B cell (primary cell): ENCODE measurements around the gene KLK1. TPM values are rescaled to one million over a fixed set of nuclear protein-coding genes. Genes with fewer than 3 reads are reported as not detected.

Experiments
- ATAC-seq: fragments of 200-7000 bp; cut with Tn5 transposase; one replicate; pipeline ENCODE4 v1.10.0; 2021; ENCODE audit warnings: low read depth, mild to moderate bottlenecking, moderate number of reproducible peaks, moderate library complexity
- CTCF ChIA-PET: fragments of 350-600 bp; sonication (Branson Sonifier 250); formaldehyde crosslinking; loops from one replicate; lab custom pipeline; 2021; ENCODE audit warnings: antibody characterized with exemption, inconsistent platforms; lab: Charles Lee
- POLR2A ChIA-PET: fragments of 350-600 bp; sonication (Branson Sonifier 250); formaldehyde crosslinking; loops from one replicate; lab custom pipeline; 2021; ENCODE audit warnings: antibody characterized with exemption; lab: Charles Lee
- DNase-seq: peaks from one replicate; pipeline ENCODE4 v3.0.0; 2013
- H2AFZ ChIP-seq: 2 replicates; pipeline ENCODE4 v1.6.1; 2012; ENCODE audit warnings: mild to moderate bottlenecking, low read depth, low read length; ENCODE audit not compliant: insufficient read depth, poor library complexity, severe bottlenecking
- H3K27ac ChIP-seq, 2 donors: 1 replicate in 1 of 2; 2 replicates in 1 of 2; pipeline ENCODE4 v1.5.1; 2012 to 2013; ENCODE audit warnings: low read length in 2 of 2, mild to moderate bottlenecking in 2 of 2, moderate library complexity in 1 of 2
- H3K27me3 ChIP-seq, 4 experiments: fragments of 200-600 bp in 1 of 4; sonication (generic) in 1 of 4; replicated peaks in 1 of 4; 1 replicate in 2 of 4; 2 replicates in 2 of 4; pipeline versions ENCODE4 v1.6.1 to v1.7.0; 2013 to 2016; ENCODE audit warnings: low read length in 3 of 4, mild to moderate bottlenecking in 2 of 4, mixed read lengths in 1 of 4, moderate library complexity in 1 of 4; ENCODE audit not compliant: insufficient read depth in 4 of 4, control insufficient read depth in 3 of 4; ENCODE audit errors: control extremely low read depth in 1 of 4
- H3K36me3 ChIP-seq, 2 experiments: replicated peaks in 1 of 2; 1 replicate in 1 of 2; 2 replicates in 1 of 2; pipeline versions ENCODE4 v1.6.1 to v1.7.1; 2013; ENCODE audit warnings: low read length in 1 of 2; ENCODE audit not compliant: insufficient read depth in 2 of 2, control insufficient read depth in 1 of 2; ENCODE audit errors: control extremely low read depth in 1 of 2, extremely low read depth in 1 of 2
- H3K4me1 ChIP-seq, 2 donors: fragments of 200-600 bp in 1 of 2; sonication (generic) in 1 of 2; 1 replicate in 1 of 2; 2 replicates in 1 of 2; pipeline versions ENCODE4 v1.5.1 to v1.6.1; 2013 to 2017; ENCODE audit warnings: low read length in 2 of 2; ENCODE audit not compliant: control insufficient read depth in 2 of 2, insufficient read depth in 2 of 2
- H3K4me2 ChIP-seq: replicated peaks from 2 replicates; pipeline ENCODE3; 2012; ENCODE audit warnings: mild to moderate bottlenecking, low read depth, low read length; ENCODE audit not compliant: poor library complexity, severe bottlenecking
- H3K4me3 ChIP-seq, 5 experiments: fragments of 200-600 bp in 1 of 5; sonication (generic) in 1 of 5; 1 replicate in 3 of 5; 2 replicates in 2 of 5; pipeline versions ENCODE4 v1.5.1 to v1.7.0; 2011 to 2016; ENCODE audit warnings: low read length in 4 of 5, mild to moderate bottlenecking in 4 of 5, low read depth in 2 of 5, control low read depth in 1 of 5, moderate library complexity in 1 of 5; ENCODE audit not compliant: insufficient read depth in 1 of 5; ENCODE audit errors: control extremely low read depth in 1 of 5, extremely low read depth in 1 of 5
- H3K79me2 ChIP-seq: fragments of 200-600 bp; sonication (generic); one replicate; pipeline ENCODE4 v1.6.0; 2016; ENCODE audit warnings: low read length; ENCODE audit not compliant: control insufficient read depth, insufficient read depth
- H3K9ac ChIP-seq: fragments of 200-600 bp; sonication (generic); 2 replicates; pipeline ENCODE4 v1.6.1; 2017; ENCODE audit warnings: mild to moderate bottlenecking, low read length, moderate library complexity
- H3K9me3 ChIP-seq, 3 donors: one replicate each; pipeline versions ENCODE4 v1.6.1 to v1.7.1; 2013; ENCODE audit warnings: low read length in 2 of 3; ENCODE audit not compliant: control insufficient read depth in 2 of 3, insufficient read depth in 1 of 3; ENCODE audit errors: control extremely low read depth in 1 of 3
- H4K20me1 ChIP-seq: 2 replicates; pipeline ENCODE4 v1.6.0; 2012; ENCODE audit warnings: mild to moderate bottlenecking, low read length; ENCODE audit not compliant: insufficient read depth, control insufficient read depth, poor library complexity, severe bottlenecking
- H3K27ac Mint-ChIP-seq: one replicate; pipeline ENCODE4 v1.8.0; 2021; ENCODE audit warnings: mixed read lengths
- H3K27me3 Mint-ChIP-seq: one replicate; pipeline ENCODE4 v1.8.0; 2021; ENCODE audit warnings: mixed read lengths
- H3K4me1 Mint-ChIP-seq: one replicate; pipeline ENCODE4 v1.8.0; 2021; ENCODE audit warnings: mixed read lengths
- H3K4me3 Mint-ChIP-seq: one replicate; pipeline ENCODE4 v1.8.0; 2021; ENCODE audit warnings: mixed read lengths
- H3K9me3 Mint-ChIP-seq: one replicate; pipeline ENCODE4 v1.8.0; 2022; ENCODE audit warnings: mixed read lengths; ENCODE audit not compliant: insufficient read depth
- EZH2 ChIP-seq: IDR thresholded peaks from 2 replicates; pipeline ENCODE4 v1.6.1; 2012; ENCODE audit warnings: borderline replicate concordance, low read depth, mild to moderate bottlenecking, moderate library complexity, low read length; ENCODE audit not compliant: insufficient read depth, poor library complexity, severe bottlenecking
- WGBS: methylation state at CpG from one replicate; pipeline ENCODE4 v1.1.5; 2013; ENCODE audit warnings: missing lambda C conversion rate; ENCODE audit not compliant: insufficient coverage; 5-methylcytosine and 5-hydroxymethylcytosine counted together
- intact Hi-C: fragments of 100-400 bp; cut with micrococcal nuclease; formaldehyde crosslinking; loops from one replicate; pipeline ENCODE4 v1.10.0; 2022
- polyA plus RNA-seq: library from polyadenylated mRNA; depleted of rRNA; stranded (reverse); fragments of >200 nt; gene quantifications from 2 replicates; pipeline ENCODE4 v1.2.3, GENCODE V29; 2012
- total RNA-seq, 2 donors: library from RNA; stranded (reverse); fragments of 120-200 nt in 1 of 2; gene quantifications; 1 replicate in 1 of 2; 2 replicates in 1 of 2; pipeline versions ENCODE4 v1.2.3 to v1.2.4, GENCODE V29; 2013 to 2022
- TF ChIP-seq, protein P1 (sequence below): fragments of 200-600 bp; IDR thresholded peaks from one replicate; pipeline ENCODE4 v1.8.0; 2022; ENCODE audit warnings: antibody characterized with exemption, mild to moderate bottlenecking

KLK1 gene
- total and polyA plus RNA-seq, 2 donors (not counting 1 experiment from before 2014, with no cell fraction given): 9.5 to 15.2 TPM

- no peak for TF ChIP-seq EZH2
- TF ChIP-seq, protein P1, sequence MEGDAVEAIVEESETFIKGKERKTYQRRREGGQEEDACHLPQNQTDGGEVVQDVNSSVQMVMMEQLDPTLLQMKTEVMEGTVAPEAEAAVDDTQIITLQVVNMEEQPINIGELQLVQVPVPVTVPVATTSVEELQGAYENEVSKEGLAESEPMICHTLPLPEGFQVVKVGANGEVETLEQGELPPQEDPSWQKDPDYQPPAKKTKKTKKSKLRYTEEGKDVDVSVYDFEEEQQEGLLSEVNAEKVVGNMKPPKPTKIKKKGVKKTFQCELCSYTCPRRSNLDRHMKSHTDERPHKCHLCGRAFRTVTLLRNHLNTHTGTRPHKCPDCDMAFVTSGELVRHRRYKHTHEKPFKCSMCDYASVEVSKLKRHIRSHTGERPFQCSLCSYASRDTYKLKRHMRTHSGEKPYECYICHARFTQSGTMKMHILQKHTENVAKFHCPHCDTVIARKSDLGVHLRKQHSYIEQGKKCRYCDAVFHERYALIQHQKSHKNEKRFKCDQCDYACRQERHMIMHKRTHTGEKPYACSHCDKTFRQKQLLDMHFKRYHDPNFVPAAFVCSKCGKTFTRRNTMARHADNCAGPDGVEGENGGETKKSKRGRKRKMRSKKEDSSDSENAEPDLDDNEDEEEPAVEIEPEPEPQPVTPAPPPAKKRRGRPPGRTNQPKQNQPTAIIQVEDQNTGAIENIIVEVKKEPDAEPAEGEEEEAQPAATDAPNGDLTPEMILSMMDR: no peak
- POLR2A ChIA-PET: no interaction called here
- Mint-ChIP-seq H3K9me3 (peaks cover 10% of the 10 kb centered on the region), H3K4me3 (no peak overlapping the region), H3K27me3 (peaks cover 27% of the 10 kb centered on the region), H3K27ac (no peak overlapping the region), H3K4me1 (no peaks in the 10 kb centered on the region)
- intact Hi-C loops: no loop called here
- H4K20me1 ChIP-seq: no peaks in the 10 kb centered on the region
- ATAC-seq (no peak), DNase-seq (no peak)
- CTCF ChIA-PET: interaction anchor here (1.8 kb wide), 1 partner anchor 78 kb away, joined by 8 read pairs; no protein-coding TSS in a partner anchor
- H3K9me3 ChIP-seq: peaks cover 0 to 27% (median 10%) of the 10 kb centered on the region in 3 donors
- H3K4me2 ChIP-seq: no peak overlapping the region
- H3K79me2 ChIP-seq: no peaks in the 10 kb centered on the region
- no peaks in the 10 kb centered on the region for H3K4me1 ChIP-seq
- H3K27ac ChIP-seq: no peak overlapping the region
- H3K27me3 ChIP-seq: peaks cover 0 to 7% (median 2%) of the 10 kb centered on the region in 4 experiments
- no peaks in the 10 kb centered on the region for H3K36me3 ChIP-seq
- no peak overlapping the region for H3K4me3 ChIP-seq
- no peak overlapping the region for H2AFZ ChIP-seq
- WGBS: 68% methylated on average over 6 of the region's 8 CpGs
- H3K9ac ChIP-seq: no peak overlapping the region
Measured at GRCh38 chr19:50844296-50844935, 20.8 kb upstream of the KLK1 start.

GRCh38 chr19:50843701-50844221 lies 20.2 kb upstream of the KLK1 start:
- ATAC-seq: no peak
- no peak for DNase-seq
- Histone ChIP-seq H3K4me3 (no peak overlapping the region), H3K4me2 (no peak overlapping the region), H3K9ac (no peak overlapping the region), H3K79me2 (no peaks in the 10 kb centered on the region), H3K4me1 (no peaks in the 10 kb centered on the region), H3K36me3 (no peaks in the 10 kb centered on the region), H3K27me3 (peaks cover 0 to 7% (median 2%) of the 10 kb centered on the region in 4 experiments), H3K27ac (no peak overlapping the region), H4K20me1 (no peaks in the 10 kb centered on the region), H3K9me3 (peaks cover 0 to 27% (median 10%) of the 10 kb centered on the region in 3 donors), H2AFZ (no peak overlapping the region)
- ChIA-PET POLR2A (no interaction called here), CTCF (interaction anchor here (0.9 kb wide), 1 partner anchor 78 kb away, joined by 4 read pairs; no protein-coding TSS in a partner anchor)
- 86% methylated on average over 7 of the region's 7 CpGs for WGBS
- intact Hi-C loops: no loop called here
- H3K9me3 Mint-ChIP-seq: peaks cover 10% of the 10 kb centered on the region
- no peaks in the 10 kb centered on the region for H3K4me1 Mint-ChIP-seq
- no peak overlapping the region for H3K4me3 Mint-ChIP-seq
- no peak overlapping the region for H3K27ac Mint-ChIP-seq
- peaks cover 25% of the 10 kb centered on the region for H3K27me3 Mint-ChIP-seq
- TF ChIP-seq EZH2: no peak
- TF ChIP-seq, protein P1: no peak
